ENCODE data around the gene ATP5F1C. TPM values are rescaled to one million over a fixed set of nuclear protein-coding genes. Genes with fewer than 3 reads are reported as not detected.

Gene ATP5F1C
- total RNA-seq, 1 experiment from 2014 or later: 280 TPM

DNA sequence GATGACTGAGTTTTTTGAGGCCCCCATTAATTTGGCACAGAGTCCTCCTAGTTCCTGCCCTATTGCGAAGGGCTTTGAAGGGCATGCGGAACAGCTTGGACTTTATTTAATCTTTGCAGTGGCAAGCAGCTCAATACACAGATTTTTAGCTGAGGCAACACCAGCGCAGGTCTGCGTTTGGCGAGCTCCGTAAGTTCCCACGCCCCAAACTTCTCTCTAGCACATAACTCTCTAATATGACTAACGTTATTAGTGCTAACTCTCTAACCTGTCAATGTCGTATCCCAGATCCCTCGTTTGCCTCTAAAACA, 30.0 kb downstream of the ATP5F1C start:
- TF ChIP-seq, protein P1, sequence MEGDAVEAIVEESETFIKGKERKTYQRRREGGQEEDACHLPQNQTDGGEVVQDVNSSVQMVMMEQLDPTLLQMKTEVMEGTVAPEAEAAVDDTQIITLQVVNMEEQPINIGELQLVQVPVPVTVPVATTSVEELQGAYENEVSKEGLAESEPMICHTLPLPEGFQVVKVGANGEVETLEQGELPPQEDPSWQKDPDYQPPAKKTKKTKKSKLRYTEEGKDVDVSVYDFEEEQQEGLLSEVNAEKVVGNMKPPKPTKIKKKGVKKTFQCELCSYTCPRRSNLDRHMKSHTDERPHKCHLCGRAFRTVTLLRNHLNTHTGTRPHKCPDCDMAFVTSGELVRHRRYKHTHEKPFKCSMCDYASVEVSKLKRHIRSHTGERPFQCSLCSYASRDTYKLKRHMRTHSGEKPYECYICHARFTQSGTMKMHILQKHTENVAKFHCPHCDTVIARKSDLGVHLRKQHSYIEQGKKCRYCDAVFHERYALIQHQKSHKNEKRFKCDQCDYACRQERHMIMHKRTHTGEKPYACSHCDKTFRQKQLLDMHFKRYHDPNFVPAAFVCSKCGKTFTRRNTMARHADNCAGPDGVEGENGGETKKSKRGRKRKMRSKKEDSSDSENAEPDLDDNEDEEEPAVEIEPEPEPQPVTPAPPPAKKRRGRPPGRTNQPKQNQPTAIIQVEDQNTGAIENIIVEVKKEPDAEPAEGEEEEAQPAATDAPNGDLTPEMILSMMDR (conservative IDR thresholded peaks at IDR 0.05): no peak
- WGBS (ENCODE audit: extremely low coverage, insufficient read length, low lambda C conversion rate): no CpG with 5 or more reads among the region's 10 CpGs
- no peak overlapping the region for H3K56ac ChIP-seq (ENCODE audit: insufficient read length, low read depth, low read length)
- H2AFZ ChIP-seq (ENCODE audit: low read length): no peak overlapping the region
- no peak for DNase-seq
- H2BK120ac ChIP-seq (ENCODE audit: low read depth, low read length, poor library complexity, severe bottlenecking): no peak overlapping the region
- H3K9me3 ChIP-seq (ENCODE audit: control insufficient read depth, low read depth, low read length): no peaks in the 10 kb centered on the region
- 0 out of 2 replicates have a peak, but pooled peaks cover 2% of the 10 kb centered on the region for H3K4me1 ChIP-seq (ENCODE audit: insufficient read depth, low read length)
- H3K4me1 Mint-ChIP-seq: peaks cover 21% of the 10 kb centered on the region in 2 experiments
- no peak overlapping the region for H3K23ac ChIP-seq (ENCODE audit: insufficient read length, low read depth, low read length)
- peaks cover 0 to 3% (median 0%) of the 10 kb centered on the region in 3 experiments; a peak in 2 of 7 replicates for H3K36me3 Mint-ChIP-seq (ENCODE audit: insufficient read depth in 1 of 3, low read depth in 3 of 3)
- H3K4ac ChIP-seq (ENCODE audit: low read depth, low read length): no peak overlapping the region
- H3K14ac ChIP-seq (ENCODE audit: insufficient read depth, low read length): no peak overlapping the region
- peaks cover 0 to 2% of the 10 kb centered on the region in 2 experiments; a peak in 1 of 5 replicates for H3K9me3 Mint-ChIP-seq
- no peak overlapping the region for H2AK5ac ChIP-seq (ENCODE audit: insufficient read length, low read length)
- H4K20me1 ChIP-seq (ENCODE audit: control insufficient read depth, insufficient read depth, insufficient read length): no peaks in the 10 kb centered on the region
- H3K27ac Mint-ChIP-seq: peak overlapping the region; percentile 82 to 96 (median 95)
- no peaks in the 10 kb centered on the region for H3K79me2 ChIP-seq (ENCODE audit: insufficient read depth, low read length)
- H3K27me3 Mint-ChIP-seq (ENCODE audit: low read depth): peaks cover 15% of the 10 kb centered on the region
- H3K23me2 ChIP-seq (ENCODE audit: insufficient read length, low read depth, low read length, poor library complexity, severe bottlenecking): peaks cover 10% of the 10 kb centered on the region
- H4K91ac ChIP-seq (ENCODE audit: insufficient read length, low read depth, low read length): no peak overlapping the region
- H3K18ac ChIP-seq (ENCODE audit: insufficient read length, low read depth, low read length): peak overlapping the region; percentile 2
- H3K9ac ChIP-seq (ENCODE audit: extremely low read depth, insufficient read length, low read length): peak overlapping the region; percentile 37
- no peak overlapping the region for H2BK5ac ChIP-seq (ENCODE audit: insufficient read length, low read length)
- H3K27ac ChIP-seq (ENCODE audit: insufficient read length, low read depth, low read length): no peak overlapping the region
- H3K27me3 ChIP-seq (ENCODE audit: insufficient read depth, low read length): no peaks in the 10 kb centered on the region
- no peak overlapping the region for H4K5ac ChIP-seq (ENCODE audit: insufficient read length, low read depth, low read length)
- H2BK15ac ChIP-seq (ENCODE audit: low read depth, low read length): no peak overlapping the region
- H2BK20ac ChIP-seq (ENCODE audit: low read depth, low read length, poor library complexity, severe bottlenecking): no peak overlapping the region
- no peak overlapping the region for H3T11ph ChIP-seq (ENCODE audit: low read length)
- H3K4me3 Mint-ChIP-seq: peak overlapping the region; percentile 98 to 100
- H4K8ac ChIP-seq (replicated peaks; ENCODE audit: insufficient read length, low read depth, low read length): no peak overlapping the region
- H3K79me1 ChIP-seq (ENCODE audit: insufficient read depth, low read depth, low read length, poor library complexity, severe bottlenecking): no peaks in the 10 kb centered on the region
- peak overlapping the region; percentile 67 for H3K4me2 ChIP-seq (ENCODE audit: insufficient read depth, insufficient read length, low read length)
- no peak overlapping the region for H2BK12ac ChIP-seq (ENCODE audit: insufficient read length, low read depth, low read length)

Data from H9 (cell line).